Heart left ventricle (tissue), 13 donors: ENCODE results near the gene NHLRC4.

Experiments
- POLR2A ChIP-seq, 2 donors: fragments of 450-650 bp; IDR thresholded peaks; one replicate each; pipeline ENCODE4 v1.6.1; 2017; ENCODE audit warnings: antibody characterized with exemption in 2 of 2, mild to moderate bottlenecking in 2 of 2, moderate library complexity in 2 of 2
- TF ChIP-seq, protein P1 (sequence below), 12 donors: fragments of 200-600 bp; sonication (generic) in 4 of 12; IDR thresholded peaks; one replicate each; pipeline versions ENCODE4 v1.5.0 to v1.8.0; 2018 to 2022; ENCODE audit warnings: antibody characterized with exemption in 12 of 12, mild to moderate bottlenecking in 5 of 12
- donor health status: ischemic (EF 13 %, LVEDD 7.1; RV severe dilation, severe dysfunction).
- donor health status: DM: no; HTN: yes; CAD: no.
- donor health status: DM: no; HTN: no; CAD: no.
- donor health status: ischemic (EF 25% LVEDD 6.9; RV normal size, moderate dysfunction).
- donor health status: ischemic (EF 25% LVEDD 5.7; RV mildly dilated, moderate dysfunction).
- donor health status: ischemic (EF 35%, LVEDD 5.7; RV mildly dilated, moderate dysfunction).
- donor health status: nonischemic (EF 11% LVEDD 7.7; RV severe dilation, severe dysfunction).
- donor health status: DM: yes; HTN: yes; CAD: no.
- donor health status: PGD.
- donor health status: ischemic (EF 29% LVEDD 5.4; RV normal size, mild dysfunction).
- donor health status: nonischemic (EF 23%, LVEDD 6.1; RV moderate dilation, normal function).

DNA sequence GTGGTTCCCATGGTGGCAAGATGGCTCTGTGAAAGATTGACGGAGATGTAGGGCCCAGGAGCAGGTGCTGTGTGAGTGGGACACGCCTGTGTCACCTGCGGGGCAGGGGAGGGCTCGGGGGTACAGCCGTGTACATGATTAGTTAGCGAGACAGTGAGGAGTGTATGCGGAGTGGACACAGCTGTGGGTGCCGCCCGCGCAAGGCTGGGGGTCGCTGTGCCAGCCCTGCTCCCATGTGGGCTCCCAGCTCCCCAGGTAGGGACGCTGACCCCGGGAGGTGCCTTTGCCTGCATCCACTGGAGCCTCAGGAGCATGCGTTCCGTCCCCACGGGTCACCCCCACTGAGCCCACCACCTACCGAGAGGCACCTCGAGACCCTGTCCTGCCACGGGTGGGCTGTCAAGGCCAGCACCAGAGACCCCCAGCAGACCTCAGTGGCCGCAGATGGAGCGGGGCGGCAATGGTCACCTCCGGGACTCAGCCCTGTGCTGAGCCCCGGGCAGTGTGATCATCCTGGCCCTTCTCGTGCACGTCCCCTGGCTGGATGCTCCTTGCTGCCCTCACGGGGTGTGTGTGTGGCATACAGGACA lies 31.9 kb upstream of the NHLRC4 start:
- TF ChIP-seq, protein P1, sequence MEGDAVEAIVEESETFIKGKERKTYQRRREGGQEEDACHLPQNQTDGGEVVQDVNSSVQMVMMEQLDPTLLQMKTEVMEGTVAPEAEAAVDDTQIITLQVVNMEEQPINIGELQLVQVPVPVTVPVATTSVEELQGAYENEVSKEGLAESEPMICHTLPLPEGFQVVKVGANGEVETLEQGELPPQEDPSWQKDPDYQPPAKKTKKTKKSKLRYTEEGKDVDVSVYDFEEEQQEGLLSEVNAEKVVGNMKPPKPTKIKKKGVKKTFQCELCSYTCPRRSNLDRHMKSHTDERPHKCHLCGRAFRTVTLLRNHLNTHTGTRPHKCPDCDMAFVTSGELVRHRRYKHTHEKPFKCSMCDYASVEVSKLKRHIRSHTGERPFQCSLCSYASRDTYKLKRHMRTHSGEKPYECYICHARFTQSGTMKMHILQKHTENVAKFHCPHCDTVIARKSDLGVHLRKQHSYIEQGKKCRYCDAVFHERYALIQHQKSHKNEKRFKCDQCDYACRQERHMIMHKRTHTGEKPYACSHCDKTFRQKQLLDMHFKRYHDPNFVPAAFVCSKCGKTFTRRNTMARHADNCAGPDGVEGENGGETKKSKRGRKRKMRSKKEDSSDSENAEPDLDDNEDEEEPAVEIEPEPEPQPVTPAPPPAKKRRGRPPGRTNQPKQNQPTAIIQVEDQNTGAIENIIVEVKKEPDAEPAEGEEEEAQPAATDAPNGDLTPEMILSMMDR (IDR thresholded peaks at IDR 0.05) = no peak
- no peak for TF ChIP-seq POLR2A (IDR thresholded peaks at IDR 0.05)
